K562 (cell line): ENCODE results near the gene PRKCQ. TPM values are rescaled to one million over a fixed set of nuclear protein-coding genes. Genes with fewer than 3 reads are reported as not detected.

Source experiments
- CBX2 ChIP-seq: fragments of 200-600 bp; sonication (generic); IDR thresholded peaks from one replicate; pipeline ENCODE4 v1.6.1; 2012; ENCODE audit warnings: mild to moderate bottlenecking, low read length, inconsistent platforms; ENCODE audit not compliant: insufficient read depth, poor library complexity, severe bottlenecking
- CEBPG ChIP-seq, 3 experiments: fragments of 200-800 bp in 1 of 3; sonication (Bioruptor generic) in 1 of 3; sonication (generic) in 1 of 3; formaldehyde crosslinking in 1 of 3; IDR thresholded peaks in 2 of 3; conservative IDR thresholded peaks in 1 of 3; 2 replicates each; pipeline versions ENCODE4 v1.6.1 to v1.8.0; 2016 to 2022; ENCODE audit warnings: missing compliant biosample characterization in 2 of 3, missing genetic modification characterization in 2 of 3, mild to moderate bottlenecking in 1 of 3, missing genetic modification reagents in 1 of 3
- FOXK2 ChIP-seq, 2 experiments: fragments of 450-650 bp; IDR thresholded peaks in 1 of 2; conservative IDR thresholded peaks in 1 of 2; 2 replicates each; pipeline ENCODE4 v1.6.1; 2016; ENCODE audit warnings: low read depth in 2 of 2, mild to moderate bottlenecking in 1 of 2
- KLF10 ChIP-seq: fragments of 250-450 bp; sonication (Bioruptor Pico); IDR thresholded peaks from 2 replicates; pipeline ENCODE4 v1.6.1; 2021; ENCODE audit warnings: matching md5 sums
- NFATC3 ChIP-seq: fragments of 450-650 bp; IDR thresholded peaks from 2 replicates; pipeline ENCODE4 v1.6.1; 2017; ENCODE audit warnings: mild to moderate bottlenecking
- POLR2B ChIP-seq: fragments of 450-650 bp; IDR thresholded peaks from 2 replicates; pipeline ENCODE4 v1.6.1; 2018; ENCODE audit warnings: low read depth; ENCODE audit not compliant: partially characterized antibody
- PYGO2 ChIP-seq: fragments of 450-650 bp; IDR thresholded peaks from 2 replicates; pipeline ENCODE4 v1.6.1; 2016; ENCODE audit warnings: mild to moderate bottlenecking, missing genetic modification characterization, moderate library complexity, missing compliant biosample characterization
- SMAD3 ChIP-seq: fragments of 450-650 bp; formaldehyde crosslinking; conservative IDR thresholded peaks from 2 replicates; pipeline ENCODE4 v1.4.0; 2020; ENCODE audit warnings: mild to moderate bottlenecking
- TRIM24 ChIP-seq, 2 experiments: fragments of 450-650 bp; IDR thresholded peaks; 2 replicates each; pipeline ENCODE4 v1.6.1; 2016
- YY1 ChIP-seq, 3 experiments: IDR thresholded peaks; 2 replicates each; pipeline ENCODE4 v1.6.1; 2011; ENCODE audit warnings: low read length in 2 of 3, mild to moderate bottlenecking in 2 of 3, moderate library complexity in 2 of 3, borderline replicate concordance in 1 of 3, control low read depth in 1 of 3, low read depth in 1 of 3; ENCODE audit not compliant: insufficient read depth in 3 of 3, insufficient replicate concordance in 2 of 3, control insufficient read depth in 1 of 3, insufficient read length in 1 of 3; ENCODE audit errors: extremely low read depth in 1 of 3
- ZBTB7A ChIP-seq: IDR thresholded peaks from 2 replicates; pipeline ENCODE4 v1.6.1; 2011; ENCODE audit warnings: low read depth, mild to moderate bottlenecking, low read length, moderate library complexity, borderline replicate concordance; ENCODE audit not compliant: control insufficient read depth
- polyA plus RNA-seq, 8 experiments: library from polyadenylated mRNA; depleted of rRNA in 4 of 8; stranded (reverse) in 5 of 8; unstranded in 3 of 8; fragments of >200 nt; fragmentation: Nextera tagmentation in 2 of 8; fragmentation: Illumina TruSeq in 1 of 8; extraction: Ambion mirVana in 2 of 8; extraction: Trizol in 1 of 8; gene quantifications; 2 replicates each; pipeline versions ENCODE4 v1.2.1 to v1.2.3, GENCODE V29; 2011 to 2014; ENCODE audit warnings: inconsistent platforms in 1 of 8, missing spikeins in 1 of 8
- total RNA-seq, 7 experiments: library from RNA; depleted of rRNA in 6 of 7; stranded (reverse); fragments of >200 nt in 6 of 7; fragmentation: Illumina TruSeq in 2 of 7; extraction: Trizol in 2 of 7; gene quantifications; 2 replicates each; pipeline versions ENCODE4 v1.2.1 to v1.2.3, GENCODE V29; 2011 to 2021; ENCODE audit warnings: low replicate concordance in 1 of 7
- TF ChIP-seq, protein P1 (sequence below): IDR thresholded peaks from 2 replicates; pipeline ENCODE4 v1.6.1; 2012; ENCODE audit warnings: low read depth, low read length, improper control_type of control experiment, borderline replicate concordance
- TF ChIP-seq, protein P2 (sequence below): fragments of 250-450 bp; sonication (Bioruptor Pico); IDR thresholded peaks from 2 replicates; pipeline ENCODE4 v1.4.0; 2020; ENCODE audit warnings: mild to moderate bottlenecking, moderate library complexity
- TF ChIP-seq, protein P3 (sequence below): fragments of 450-650 bp; formaldehyde crosslinking; conservative IDR thresholded peaks from 2 replicates; pipeline ENCODE4 v1.4.0; 2022; ENCODE audit warnings: mild to moderate bottlenecking, missing genetic modification characterization
- TF ChIP-seq, protein P4 (sequence below), 3 experiments: fragments of 200-800 bp in 1 of 3; fragments of 250-450 bp in 1 of 3; fragments of 450-650 bp in 1 of 3; sonication (Bioruptor Pico) in 1 of 3; sonication (Bioruptor generic) in 1 of 3; formaldehyde crosslinking in 1 of 3; IDR thresholded peaks; 2 replicates each; pipeline versions ENCODE4 v1.6.1 to v1.8.0; 2016 to 2022; ENCODE audit warnings: mild to moderate bottlenecking in 2 of 3, missing genetic modification characterization in 2 of 3, missing compliant biosample characterization in 1 of 3, moderate library complexity in 1 of 3

Gene PRKCQ
- total and polyA plus RNA-seq, 9 of the 15 experiments (the other 6 are each of a cell fraction or from before 2014, with no cell fraction given): 4.4 to 23.3 (median 14.6) TPM

DNA sequence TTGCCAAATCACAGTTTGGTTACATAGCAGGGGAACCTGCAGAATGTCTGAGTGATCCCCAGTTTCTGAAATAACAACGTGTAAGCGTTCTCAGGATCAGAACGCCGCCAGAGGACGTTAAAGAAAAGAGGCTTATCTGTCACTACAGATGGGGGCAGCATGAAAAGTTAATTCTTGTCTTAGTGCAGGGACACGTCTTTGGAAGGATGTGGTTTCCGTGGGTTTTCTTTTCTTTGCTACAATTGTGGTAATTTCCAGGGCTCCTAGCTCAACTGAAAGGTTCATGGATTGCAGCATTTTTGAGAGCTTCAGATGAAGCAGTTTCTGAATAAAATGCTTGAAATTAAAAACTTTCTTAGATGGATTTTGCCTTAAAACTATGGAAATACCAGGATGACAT is 106.6 kb downstream of the PRKCQ start (continued):
- no peak for TF ChIP-seq CBX2
- peak; percentile 64 to 84; a peak in 3 of 4 replicates for TF ChIP-seq TRIM24 (IDR thresholded peaks at IDR 0.05)
- TF ChIP-seq NFATC3: no peak
- TF ChIP-seq ZBTB7A: no peak
- TF ChIP-seq PYGO2 (tag): no peak
- TF ChIP-seq FOXK2 (conservative IDR thresholded peaks at IDR 0.05 in 1 of 2, IDR thresholded peaks at IDR 0.05 in 1 of 2; ENCODE audit: low read depth in 2 of 2): peak in 1 of 2 experiments; percentile 64; a peak in 2 of 4 replicates
- TF ChIP-seq, protein P1, sequence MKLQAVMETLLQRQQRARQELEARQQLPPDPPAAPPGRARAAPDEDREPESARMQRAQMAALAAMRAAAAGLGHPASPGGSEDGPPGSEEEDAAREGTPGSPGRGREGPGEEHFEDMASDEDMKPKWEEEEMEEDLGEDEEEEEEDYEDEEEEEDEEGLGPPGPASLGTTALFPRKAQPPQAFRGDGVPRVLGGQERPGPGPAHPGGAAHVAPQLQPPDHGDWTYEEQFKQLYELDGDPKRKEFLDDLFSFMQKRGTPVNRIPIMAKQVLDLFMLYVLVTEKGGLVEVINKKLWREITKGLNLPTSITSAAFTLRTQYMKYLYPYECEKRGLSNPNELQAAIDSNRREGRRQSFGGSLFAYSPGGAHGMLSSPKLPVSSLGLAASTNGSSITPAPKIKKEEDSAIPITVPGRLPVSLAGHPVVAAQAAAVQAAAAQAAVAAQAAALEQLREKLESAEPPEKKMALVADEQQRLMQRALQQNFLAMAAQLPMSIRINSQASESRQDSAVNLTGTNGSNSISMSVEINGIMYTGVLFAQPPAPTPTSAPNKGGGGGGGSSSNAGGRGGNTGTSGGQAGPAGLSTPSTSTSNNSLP: no peak
- TF ChIP-seq, protein P2, sequence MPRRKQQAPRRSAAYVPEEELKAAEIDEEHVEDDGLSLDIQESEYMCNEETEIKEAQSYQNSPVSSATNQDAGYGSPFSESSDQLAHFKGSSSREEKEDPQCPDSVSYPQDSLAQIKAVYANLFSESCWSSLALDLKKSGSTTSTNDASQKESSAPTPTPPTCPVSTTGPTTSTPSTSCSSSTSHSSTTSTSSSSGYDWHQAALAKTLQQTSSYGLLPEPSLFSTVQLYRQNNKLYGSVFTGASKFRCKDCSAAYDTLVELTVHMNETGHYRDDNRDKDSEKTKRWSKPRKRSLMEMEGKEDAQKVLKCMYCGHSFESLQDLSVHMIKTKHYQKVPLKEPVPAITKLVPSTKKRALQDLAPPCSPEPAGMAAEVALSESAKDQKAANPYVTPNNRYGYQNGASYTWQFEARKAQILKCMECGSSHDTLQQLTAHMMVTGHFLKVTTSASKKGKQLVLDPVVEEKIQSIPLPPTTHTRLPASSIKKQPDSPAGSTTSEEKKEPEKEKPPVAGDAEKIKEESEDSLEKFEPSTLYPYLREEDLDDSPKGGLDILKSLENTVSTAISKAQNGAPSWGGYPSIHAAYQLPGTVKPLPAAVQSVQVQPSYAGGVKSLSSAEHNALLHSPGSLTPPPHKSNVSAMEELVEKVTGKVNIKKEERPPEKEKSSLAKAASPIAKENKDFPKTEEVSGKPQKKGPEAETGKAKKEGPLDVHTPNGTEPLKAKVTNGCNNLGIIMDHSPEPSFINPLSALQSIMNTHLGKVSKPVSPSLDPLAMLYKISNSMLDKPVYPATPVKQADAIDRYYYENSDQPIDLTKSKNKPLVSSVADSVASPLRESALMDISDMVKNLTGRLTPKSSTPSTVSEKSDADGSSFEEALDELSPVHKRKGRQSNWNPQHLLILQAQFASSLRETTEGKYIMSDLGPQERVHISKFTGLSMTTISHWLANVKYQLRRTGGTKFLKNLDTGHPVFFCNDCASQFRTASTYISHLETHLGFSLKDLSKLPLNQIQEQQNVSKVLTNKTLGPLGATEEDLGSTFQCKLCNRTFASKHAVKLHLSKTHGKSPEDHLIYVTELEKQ: no peak
- TF ChIP-seq, protein P3, sequence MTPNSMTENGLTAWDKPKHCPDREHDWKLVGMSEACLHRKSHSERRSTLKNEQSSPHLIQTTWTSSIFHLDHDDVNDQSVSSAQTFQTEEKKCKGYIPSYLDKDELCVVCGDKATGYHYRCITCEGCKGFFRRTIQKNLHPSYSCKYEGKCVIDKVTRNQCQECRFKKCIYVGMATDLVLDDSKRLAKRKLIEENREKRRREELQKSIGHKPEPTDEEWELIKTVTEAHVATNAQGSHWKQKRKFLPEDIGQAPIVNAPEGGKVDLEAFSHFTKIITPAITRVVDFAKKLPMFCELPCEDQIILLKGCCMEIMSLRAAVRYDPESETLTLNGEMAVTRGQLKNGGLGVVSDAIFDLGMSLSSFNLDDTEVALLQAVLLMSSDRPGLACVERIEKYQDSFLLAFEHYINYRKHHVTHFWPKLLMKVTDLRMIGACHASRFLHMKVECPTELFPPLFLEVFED (CRISPR knock-in tag): 0 out of 2 replicates have a peak, but pooled peaks have one; percentile 46
- TF ChIP-seq CEBPG (CRISPR knock-in tag; IDR thresholded peaks at IDR 0.05): no peak
- TF ChIP-seq CEBPG (tag; conservative IDR thresholded peaks at IDR 0.05 in 1 of 2, IDR thresholded peaks at IDR 0.05 in 1 of 2): no peak
- peak in 1 of 3 experiments; percentile 44 for TF ChIP-seq YY1 (IDR thresholded peaks at IDR 0.05; ENCODE audit: borderline replicate concordance in 1 of 3, control insufficient read depth in 1 of 3, extremely low read depth in 1 of 3, insufficient read depth in 3 of 3, insufficient read length in 1 of 3, insufficient replicate concordance in 2 of 3, low read depth in 1 of 3, low read length in 2 of 3)
- TF ChIP-seq SMAD3 (CRISPR knock-in tag): peak; percentile 61; the same call in 1 of the 2 replicates
- no peak for TF ChIP-seq KLF10 (CRISPR knock-in tag)
- TF ChIP-seq POLR2B: no peak
- TF ChIP-seq, protein P4, sequence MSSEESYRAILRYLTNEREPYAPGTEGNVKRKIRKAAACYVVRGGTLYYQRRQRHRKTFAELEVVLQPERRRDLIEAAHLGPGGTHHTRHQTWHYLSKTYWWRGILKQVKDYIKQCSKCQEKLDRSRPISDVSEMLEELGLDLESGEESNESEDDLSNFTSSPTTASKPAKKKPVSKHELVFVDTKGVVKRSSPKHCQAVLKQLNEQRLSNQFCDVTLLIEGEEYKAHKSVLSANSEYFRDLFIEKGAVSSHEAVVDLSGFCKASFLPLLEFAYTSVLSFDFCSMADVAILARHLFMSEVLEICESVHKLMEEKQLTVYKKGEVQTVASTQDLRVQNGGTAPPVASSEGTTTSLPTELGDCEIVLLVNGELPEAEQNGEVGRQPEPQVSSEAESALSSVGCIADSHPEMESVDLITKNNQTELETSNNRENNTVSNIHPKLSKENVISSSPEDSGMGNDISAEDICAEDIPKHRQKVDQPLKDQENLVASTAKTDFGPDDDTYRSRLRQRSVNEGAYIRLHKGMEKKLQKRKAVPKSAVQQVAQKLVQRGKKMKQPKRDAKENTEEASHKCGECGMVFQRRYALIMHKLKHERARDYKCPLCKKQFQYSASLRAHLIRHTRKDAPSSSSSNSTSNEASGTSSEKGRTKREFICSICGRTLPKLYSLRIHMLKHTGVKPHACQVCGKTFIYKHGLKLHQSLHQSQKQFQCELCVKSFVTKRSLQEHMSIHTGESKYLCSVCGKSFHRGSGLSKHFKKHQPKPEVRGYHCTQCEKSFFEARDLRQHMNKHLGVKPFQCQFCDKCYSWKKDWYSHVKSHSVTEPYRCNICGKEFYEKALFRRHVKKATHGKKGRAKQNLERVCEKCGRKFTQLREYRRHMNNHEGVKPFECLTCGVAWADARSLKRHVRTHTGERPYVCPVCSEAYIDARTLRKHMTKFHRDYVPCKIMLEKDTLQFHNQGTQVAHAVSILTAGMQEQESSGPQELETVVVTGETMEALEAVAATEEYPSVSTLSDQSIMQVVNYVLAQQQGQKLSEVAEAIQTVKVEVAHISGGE (CRISPR knock-in tag; IDR thresholded peaks at IDR 0.05): peak in 2 of 3 experiments; percentile 31 to 92; a peak in 3 of 6 replicates
